HG03066 (cell line): ENCODE data around the gene UBA1.

Source experiments
- ATAC-seq: cut with Tn5 transposase; IDR thresholded peaks from one replicate; pipeline ENCODE4 v1.9.1; 2021; ENCODE audit warnings: low read depth; ENCODE audit not compliant: unreplicated experiment

The UBA1 gene

GRCh38 chrX:47193475-47194193 lies at the start of gene UBA1:
Gene UBA1, plus strand, starts transcription at chrX:47193829. Its CDS starts 4,974 bp downstream, at chrX:47198803.
- peak; percentile 57 for ATAC-seq

DNA sequence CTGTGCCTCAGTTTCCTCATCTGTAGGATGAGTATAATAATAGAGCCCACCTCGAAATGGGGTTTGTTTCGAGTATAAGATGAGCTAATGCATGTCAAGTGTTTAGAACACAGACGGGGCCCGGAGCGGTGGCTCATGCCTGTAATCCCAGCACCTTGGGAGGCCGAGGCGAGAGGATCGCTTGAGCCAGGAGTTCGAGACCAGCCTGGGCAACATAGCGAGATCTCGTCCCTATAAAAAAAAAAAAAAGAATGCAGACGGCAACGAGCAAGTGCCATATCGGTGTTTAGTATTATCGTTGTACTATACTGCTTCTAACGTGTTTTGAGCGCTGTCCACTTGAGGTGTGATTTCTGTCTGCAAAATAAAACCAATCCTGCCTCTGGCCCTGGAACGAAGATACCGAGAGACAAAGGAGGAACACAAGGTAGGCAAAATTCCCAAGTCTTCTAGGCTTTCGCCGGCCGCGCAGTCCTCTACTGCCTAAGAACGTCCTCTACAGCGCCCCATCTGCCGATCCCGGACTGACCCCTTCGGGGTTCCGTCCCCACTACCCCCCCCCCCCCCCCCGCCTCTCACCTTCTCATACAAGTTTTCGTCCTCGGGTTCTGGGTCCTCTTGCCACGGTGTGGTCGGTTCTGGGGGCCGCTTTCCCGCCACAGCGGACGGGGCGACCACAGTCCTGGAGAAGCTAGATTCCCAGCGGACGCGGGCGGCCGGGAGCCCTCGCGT lies 49.6 kb upstream of the UBA1 start:
- ATAC-seq: peak; percentile 6

- ATAC-seq: peak; percentile 83
Observed at GRCh38 chrX:47144626-47145394, 48.8 kb upstream of the UBA1 start, which contains the start of the genes NDUFB11 and RBM10. Gene NDUFB11, minus strand, starts transcription at chrX:47144702. Its CDS starts 23 bp downstream, at chrX:47144679. Gene RBM10, plus strand, starts transcription at chrX:47145221. Its CDS starts 2,261 bp downstream, at chrX:47147482.

DNA sequence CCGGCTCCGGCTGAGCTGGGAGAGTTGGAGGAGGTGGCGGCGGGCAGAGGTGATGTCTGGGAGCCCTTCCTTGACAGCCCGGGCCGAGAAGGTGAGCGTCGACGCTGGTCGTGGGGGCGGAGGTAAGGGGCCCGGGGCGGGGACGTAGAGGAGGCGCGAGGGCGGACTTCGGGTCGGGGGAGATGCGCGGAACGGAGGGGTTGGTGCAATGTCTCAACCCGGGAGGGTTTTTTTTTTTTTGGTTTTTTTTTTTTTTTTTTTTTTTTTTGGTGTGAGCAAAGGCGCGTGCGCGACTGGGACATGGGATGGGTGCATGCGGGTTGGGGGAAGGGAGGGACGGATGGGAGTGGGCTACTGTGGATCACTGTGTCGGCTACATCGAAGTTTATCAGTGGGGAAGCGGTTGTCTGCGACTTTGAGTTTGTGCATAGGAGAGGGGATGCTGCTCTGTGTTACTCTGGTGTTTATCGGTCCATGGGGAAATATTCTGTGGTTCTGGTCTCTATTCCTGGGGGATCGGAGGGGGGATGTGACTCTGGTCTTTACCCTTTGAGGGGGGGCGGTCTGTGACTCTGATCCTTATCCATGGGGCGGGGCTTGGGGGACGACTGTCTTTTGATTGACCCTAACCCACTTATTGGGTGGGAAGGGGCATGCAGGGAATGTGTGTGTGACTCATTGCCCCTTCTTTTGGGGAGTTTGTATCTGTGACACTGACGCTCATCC lies 48.1 kb upstream of the UBA1 start:
- peak; percentile 20 for ATAC-seq

- no peak for ATAC-seq
Observed at GRCh38 chrX:47146121-47146935, 47.3 kb upstream of the UBA1 start.

DNA sequence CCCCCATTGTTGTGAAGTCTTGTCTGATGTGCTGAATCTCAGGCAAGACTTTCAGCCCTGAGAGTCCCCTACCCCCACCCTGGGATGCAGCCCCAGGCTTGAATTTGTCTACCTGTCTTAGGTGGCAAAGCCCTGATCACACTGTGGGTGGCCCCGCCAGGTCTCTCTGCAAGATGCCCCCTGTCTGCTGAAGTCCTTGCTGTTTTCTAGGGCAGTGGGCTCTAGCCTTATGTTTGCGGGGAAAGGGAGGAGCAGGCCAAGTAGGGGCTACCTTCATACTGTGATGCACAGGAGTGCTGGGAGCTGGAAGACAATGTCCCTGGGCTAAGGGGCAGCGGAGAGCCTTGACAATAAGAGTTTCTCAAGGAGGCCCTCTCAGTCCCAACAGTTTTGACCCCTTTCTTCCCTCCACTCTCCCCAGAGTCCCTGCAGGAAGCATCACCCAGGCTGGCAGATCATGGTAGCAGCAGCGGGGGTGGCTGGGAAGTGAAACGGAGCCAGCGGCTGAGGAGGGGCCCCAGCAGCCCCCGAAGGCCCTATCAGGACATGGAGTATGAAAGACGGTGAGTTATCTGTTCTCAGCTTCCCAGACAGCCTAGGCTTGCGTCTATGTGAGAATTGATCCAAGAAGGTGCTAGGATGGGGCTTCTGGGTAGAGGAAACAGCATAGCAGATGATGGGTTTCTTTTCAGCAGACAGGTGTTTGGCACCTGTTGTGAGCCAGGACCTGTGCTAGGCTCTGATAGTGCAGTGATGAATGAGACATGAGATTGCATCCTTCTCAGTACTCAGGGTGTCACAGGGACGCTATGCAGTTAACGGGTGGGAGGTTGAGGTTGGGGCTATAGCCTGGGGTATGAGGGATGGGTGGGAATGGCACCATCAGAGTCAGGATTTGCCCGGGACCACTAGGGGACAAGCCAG lies 46.4 kb upstream of the UBA1 start:
- ATAC-seq: no peak

DNA sequence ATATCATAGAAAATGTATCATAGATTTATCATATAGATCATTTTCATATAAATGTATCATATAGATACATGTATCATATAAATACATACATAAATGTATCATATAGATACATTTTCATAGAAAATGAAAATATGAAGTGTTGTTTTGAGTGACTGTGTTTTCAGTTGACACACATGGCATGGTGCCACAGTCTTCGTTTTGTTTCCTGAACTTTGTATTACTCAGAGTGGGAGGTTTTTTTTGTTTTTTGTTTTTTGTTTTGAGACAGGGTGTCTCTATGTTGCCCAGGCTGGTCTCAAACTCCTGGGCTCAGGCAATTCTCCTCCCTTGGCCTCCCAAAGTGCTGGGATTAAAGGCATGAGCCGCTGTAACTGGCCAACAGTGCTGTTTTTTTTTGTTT lies 44.7 kb upstream of the UBA1 start:
- no peak for ATAC-seq

DNA sequence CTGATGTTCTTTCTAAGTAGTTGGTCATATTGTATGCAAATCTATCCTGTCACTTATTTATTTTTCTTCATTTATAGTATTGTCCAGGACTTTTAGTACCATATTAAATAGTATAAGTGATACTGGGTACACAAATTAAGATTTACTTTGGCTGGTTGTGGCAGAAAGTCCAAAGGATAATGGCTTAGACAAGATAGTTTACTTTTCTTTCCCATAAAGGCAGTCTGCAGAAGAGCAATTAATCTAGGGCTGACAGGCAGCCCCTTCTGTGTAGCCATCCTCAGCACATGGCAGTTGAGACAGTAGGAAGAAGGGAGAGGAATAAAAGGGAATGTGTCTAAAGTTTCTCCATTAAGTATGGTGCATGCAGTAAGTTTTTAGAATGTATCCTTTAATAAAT lies 42.2 kb upstream of the UBA1 start:
- ATAC-seq: no peak

DNA sequence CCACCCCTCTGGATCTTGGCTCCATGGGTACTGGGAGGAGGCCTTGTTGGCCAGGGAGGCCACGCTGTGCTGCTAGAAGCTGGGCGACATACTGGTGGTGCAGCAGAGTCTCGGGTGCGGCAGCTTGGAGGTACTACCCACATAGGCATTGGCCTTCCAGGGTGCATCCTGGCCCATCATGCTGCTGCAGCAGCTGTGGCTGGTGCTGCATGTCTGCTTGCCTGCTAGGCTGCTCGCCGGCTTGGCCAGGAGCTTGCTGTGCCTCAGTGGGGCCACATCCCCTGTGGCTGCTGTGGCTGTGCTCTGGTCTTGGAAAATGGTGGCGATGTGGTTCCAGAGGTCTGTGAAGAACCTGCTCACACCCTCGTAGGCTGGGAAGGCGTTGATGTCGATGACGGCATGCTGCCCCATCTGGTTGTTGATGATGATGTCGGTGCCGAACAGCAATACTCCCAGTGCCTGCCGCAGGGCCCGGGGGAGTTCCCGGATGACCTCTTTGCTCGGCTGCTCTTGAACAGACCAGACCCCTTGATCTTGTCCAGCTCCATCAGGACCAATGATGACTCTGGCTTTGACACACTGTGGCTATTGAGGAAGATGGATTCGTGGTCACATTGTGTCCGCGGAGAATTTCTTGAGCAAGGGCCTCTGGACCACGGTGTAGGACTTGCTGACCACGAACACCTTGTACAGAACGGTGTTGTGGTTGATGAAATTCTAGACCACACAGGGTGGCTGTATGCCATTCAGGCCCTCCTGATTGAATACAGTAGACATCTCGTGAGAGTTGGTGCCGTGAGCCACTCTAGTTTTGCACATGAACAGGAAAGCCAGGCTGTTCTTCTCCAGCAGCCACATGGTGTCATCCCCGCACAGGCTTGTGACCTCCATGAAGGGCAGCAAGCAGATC lies 36.8 kb upstream of the UBA1 start:
- no peak for ATAC-seq

GRCh38 chrX:47158131-47158530 lies 35.5 kb upstream of the UBA1 start:
- no peak for ATAC-seq

DNA sequence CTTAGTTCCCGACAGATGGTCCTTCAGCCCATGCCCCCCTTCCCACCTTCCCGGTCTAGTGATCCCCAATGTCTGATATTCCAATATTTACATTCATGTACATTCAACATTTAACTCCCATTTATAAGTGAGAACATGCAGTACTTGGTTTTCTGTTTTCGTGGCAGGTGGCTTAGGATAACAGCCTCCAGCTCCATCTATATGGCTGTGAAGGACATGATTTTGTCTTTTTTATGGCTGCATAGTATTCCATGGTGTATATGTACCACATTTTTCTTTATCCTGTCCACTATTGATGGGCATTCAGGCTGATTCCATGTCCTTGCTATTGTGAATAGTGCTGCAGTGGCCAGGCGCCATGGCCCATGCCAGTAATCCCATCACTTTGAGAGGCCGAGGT lies 34.8 kb upstream of the UBA1 start:
- no peak for ATAC-seq

DNA sequence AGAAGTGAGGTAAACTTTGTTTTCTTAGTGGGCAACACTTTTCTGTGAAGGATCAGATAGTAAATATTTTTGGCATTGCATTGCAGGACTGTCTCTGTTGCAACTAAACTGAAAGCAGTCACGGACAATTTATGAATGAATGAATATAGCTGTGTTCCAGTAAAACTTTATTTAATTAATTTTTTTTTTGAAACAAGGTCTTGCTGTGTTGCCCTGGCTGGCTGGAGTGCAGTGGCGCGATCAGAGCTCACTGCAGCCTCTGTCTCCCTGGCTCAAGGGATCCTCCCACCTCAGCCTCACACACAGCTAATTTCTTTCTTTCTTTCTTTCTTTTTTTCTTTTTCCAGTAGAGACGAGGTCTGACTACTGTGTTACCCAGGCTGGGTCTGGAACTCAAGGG lies 32.8 kb upstream of the UBA1 start:
- ATAC-seq: no peak

- no peak for ATAC-seq
Observed at GRCh38 chrX:47162927-47163583, 30.6 kb upstream of the UBA1 start.

DNA sequence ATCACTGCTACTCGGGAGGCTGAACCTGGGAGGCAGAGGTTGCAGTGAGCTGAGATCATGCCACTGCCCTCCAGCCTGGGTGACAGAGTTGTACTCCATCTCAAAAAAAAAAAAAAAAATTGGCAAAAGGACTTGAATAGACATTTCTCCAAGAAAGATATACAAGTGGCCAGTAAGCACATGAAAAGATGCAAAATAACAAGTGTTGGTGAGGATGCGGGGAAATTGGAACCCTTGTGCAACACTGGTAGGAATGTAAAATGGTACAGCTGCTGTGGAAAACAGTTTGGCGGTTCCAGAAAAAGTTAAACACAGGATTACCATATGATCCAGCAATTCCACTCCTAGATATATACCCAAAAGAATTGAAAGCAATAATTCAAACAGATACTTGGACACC lies 29.2 kb upstream of the UBA1 start:
- no peak for ATAC-seq

DNA sequence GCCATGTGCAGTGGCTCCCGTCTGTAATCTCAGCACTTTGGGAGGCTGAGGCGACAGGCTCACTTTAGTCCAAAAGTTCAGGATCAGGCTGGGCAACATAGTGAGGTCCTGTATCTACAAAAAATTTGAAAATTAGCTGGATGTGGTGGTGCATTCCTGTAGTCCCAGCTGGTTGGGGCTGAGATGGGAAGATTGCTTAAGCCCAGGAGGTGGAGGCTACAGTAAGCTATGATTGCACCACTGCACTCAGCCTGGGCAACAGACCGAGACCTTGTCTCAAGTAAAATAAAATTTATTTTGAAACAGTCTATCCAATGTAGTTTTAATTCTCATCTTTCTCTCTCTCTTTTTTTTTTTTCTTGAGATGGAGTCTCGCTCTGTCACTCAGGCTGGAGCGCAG lies 27.5 kb upstream of the UBA1 start:
- no peak for ATAC-seq

GRCh38 chrX:47168495-47169073 lies 25.0 kb upstream of the UBA1 start:
- ATAC-seq: no peak

- ATAC-seq: no peak
Observed at GRCh38 chrX:47169273-47169672, 24.4 kb upstream of the UBA1 start.
